Osteoblast (primary cell): Measurements from ENCODE around the gene DDX51. TPM values are rescaled to one million over a fixed set of nuclear protein-coding genes. Genes with fewer than 3 reads are reported as not detected.
A peak's percentile ranks its signal among the peaks of the same experiment; 100 is the strongest.

Source experiments
- DNase-seq: peaks from one replicate; pipeline ENCODE4 v3.0.0; 2011; ENCODE audit warnings: low spot score, mixed read lengths; ENCODE audit not compliant: insufficient read length; ENCODE audit errors: missing footprints
- H2AFZ ChIP-seq: 2 replicates; pipeline ENCODE4 v1.6.0; 2011; ENCODE audit warnings: mild to moderate bottlenecking, low read length
- H3K27ac ChIP-seq: 2 replicates; pipeline ENCODE4 v1.5.1; 2011; ENCODE audit warnings: mild to moderate bottlenecking, low read depth, low read length, moderate library complexity
- H3K27me3 ChIP-seq: 2 replicates; pipeline ENCODE4 v1.6.0; 2012; ENCODE audit warnings: mild to moderate bottlenecking, control low read depth, inconsistent platforms, low read length, moderate library complexity; ENCODE audit not compliant: insufficient read depth
- H3K36me3 ChIP-seq: 2 replicates; pipeline ENCODE4 v1.5.1; 2011; ENCODE audit warnings: mild to moderate bottlenecking, low read length, control low read depth, moderate library complexity; ENCODE audit not compliant: insufficient read depth
- H3K4me1 ChIP-seq: 2 replicates; pipeline ENCODE4 v1.5.1; 2011; ENCODE audit warnings: mild to moderate bottlenecking, low read length, control low read depth, moderate library complexity; ENCODE audit not compliant: insufficient read depth
- H3K4me2 ChIP-seq: 2 replicates; pipeline ENCODE4 v1.6.0; 2011; ENCODE audit warnings: mild to moderate bottlenecking, low read length; ENCODE audit not compliant: insufficient read depth
- H3K4me3 ChIP-seq: fragments of 200-600 bp; sonication (generic); 3 replicates; pipeline ENCODE4 v1.5.1; 2012; ENCODE audit warnings: mild to moderate bottlenecking, low read length, inconsistent platforms; ENCODE audit not compliant: insufficient read depth
- H3K79me2 ChIP-seq: 2 replicates; pipeline ENCODE4 v1.6.0; 2012; ENCODE audit warnings: mild to moderate bottlenecking, low read length, control low read depth, inconsistent platforms; ENCODE audit not compliant: insufficient read depth
- H3K9me3 ChIP-seq: 2 replicates; pipeline ENCODE4 v1.5.1; 2011; ENCODE audit warnings: low read depth, low read length, control low read depth
- H4K20me1 ChIP-seq: 2 replicates; pipeline ENCODE4 v1.6.0; 2012; ENCODE audit warnings: mild to moderate bottlenecking, low read length, control low read depth; ENCODE audit not compliant: insufficient read depth
- CTCF ChIP-seq: IDR thresholded peaks from 2 replicates; pipeline ENCODE4 v1.5.1; 2011; ENCODE audit warnings: mild to moderate bottlenecking, low read depth, low read length, moderate library complexity; ENCODE audit errors: extremely low read depth
- total RNA-seq: library from RNA; depleted of rRNA; stranded (reverse); fragments of >200 nt; gene quantifications from 2 replicates; pipeline ENCODE4 v1.2.3, GENCODE V29; 2012

The DDX51 gene
- total RNA-seq, 1 donor, result 6.2 TPM

- Histone ChIP-seq H3K79me2 (no peaks in the 10 kb centered on the region), H3K4me1 (no peaks in the 10 kb centered on the region), H3K4me3 (no peak overlapping the region), H3K9me3 (no peaks in the 10 kb centered on the region), H3K27me3 (peaks cover 15% of the 10 kb centered on the region), H3K36me3 (no peaks in the 10 kb centered on the region), H2AFZ (no peak overlapping the region), H3K27ac (no peak overlapping the region), H4K20me1 (no peaks in the 10 kb centered on the region), H3K4me2 (no peak overlapping the region)
- no peak for TF ChIP-seq CTCF
- DNase-seq, result no peak
Observed at GRCh38 chr12:132187646-132188450, 43.7 kb upstream of the DDX51 start.

- Histone ChIP-seq H2AFZ (no peak overlapping the region), H3K27ac (no peak overlapping the region), H3K4me2 (no peak overlapping the region), H3K4me3 (no peak overlapping the region), H3K4me1 (no peaks in the 10 kb centered on the region), H3K9me3 (no peaks in the 10 kb centered on the region), H3K36me3 (no peaks in the 10 kb centered on the region), H3K79me2 (no peaks in the 10 kb centered on the region), H4K20me1 (no peaks in the 10 kb centered on the region), H3K27me3 (peaks cover 20% of the 10 kb centered on the region)
- no peak for TF ChIP-seq CTCF
- no peak for DNase-seq
Observed at GRCh38 chr12:132186857-132187620, 42.9 kb upstream of the DDX51 start.

- no peaks in the 10 kb centered on the region for H3K9me3 ChIP-seq
- no peak overlapping the region for H2AFZ ChIP-seq
- no peak for TF ChIP-seq CTCF
- H4K20me1 ChIP-seq, result no peaks in the 10 kb centered on the region
- H3K27ac ChIP-seq, result no peak overlapping the region
- H3K79me2 ChIP-seq, result no peaks in the 10 kb centered on the region
- no peak overlapping the region for H3K4me3 ChIP-seq
- DNase-seq, result no peak
- H3K27me3 ChIP-seq, result peaks cover 20% of the 10 kb centered on the region
- no peaks in the 10 kb centered on the region for H3K4me1 ChIP-seq
- no peak overlapping the region for H3K4me2 ChIP-seq
- H3K36me3 ChIP-seq, result no peaks in the 10 kb centered on the region
Observed at GRCh38 chr12:132186208-132186856, 42.2 kb upstream of the DDX51 start.

GRCh38 chr12:132185705-132186104 is 41.6 kb upstream of the DDX51 start:
- no peak overlapping the region for H2AFZ ChIP-seq
- H3K27ac ChIP-seq, result no peak overlapping the region
- peak; percentile 87 for DNase-seq
- H3K4me2 ChIP-seq, result no peak overlapping the region
- H4K20me1 ChIP-seq, result no peaks in the 10 kb centered on the region
- no peaks in the 10 kb centered on the region for H3K79me2 ChIP-seq
- H3K27me3 ChIP-seq, result peaks cover 20% of the 10 kb centered on the region
- no peaks in the 10 kb centered on the region for H3K36me3 ChIP-seq
- no peak overlapping the region for H3K4me3 ChIP-seq
- H3K9me3 ChIP-seq, result no peaks in the 10 kb centered on the region
- TF ChIP-seq CTCF, result no peak
- H3K4me1 ChIP-seq, result no peaks in the 10 kb centered on the region
